Fibroblast of skin of scalp (primary cell): ENCODE data around the gene ACTN2. TPM values are rescaled to one million over a fixed set of nuclear protein-coding genes. Genes with fewer than 3 reads are reported as not detected.
"Not testable (repeated sequence)": the region's sequence is repeated elsewhere in the genome, so short reads cannot be mapped to it uniquely, and the experiment has no call there.

Experiments
- DNase-seq: peaks from one replicate; pipeline ENCODE4 v3.0.0-alpha.2; 2013
- polyA plus RNA-seq, 2 experiments: library from polyadenylated mRNA; unstranded; fragments of 120-200 nt; gene quantifications; one replicate each; pipeline ENCODE4 v1.2.1, GENCODE V29; 2013; ENCODE audit not compliant: insufficient read length in 2 of 2

Gene ACTN2
- polyA plus RNA-seq (2013, experiment 1 of 2; ENCODE audit: insufficient read length) = 7.5 TPM
- 38.7 TPM for polyA plus RNA-seq (2013, experiment 2 of 2; ENCODE audit: insufficient read length)

DNA sequence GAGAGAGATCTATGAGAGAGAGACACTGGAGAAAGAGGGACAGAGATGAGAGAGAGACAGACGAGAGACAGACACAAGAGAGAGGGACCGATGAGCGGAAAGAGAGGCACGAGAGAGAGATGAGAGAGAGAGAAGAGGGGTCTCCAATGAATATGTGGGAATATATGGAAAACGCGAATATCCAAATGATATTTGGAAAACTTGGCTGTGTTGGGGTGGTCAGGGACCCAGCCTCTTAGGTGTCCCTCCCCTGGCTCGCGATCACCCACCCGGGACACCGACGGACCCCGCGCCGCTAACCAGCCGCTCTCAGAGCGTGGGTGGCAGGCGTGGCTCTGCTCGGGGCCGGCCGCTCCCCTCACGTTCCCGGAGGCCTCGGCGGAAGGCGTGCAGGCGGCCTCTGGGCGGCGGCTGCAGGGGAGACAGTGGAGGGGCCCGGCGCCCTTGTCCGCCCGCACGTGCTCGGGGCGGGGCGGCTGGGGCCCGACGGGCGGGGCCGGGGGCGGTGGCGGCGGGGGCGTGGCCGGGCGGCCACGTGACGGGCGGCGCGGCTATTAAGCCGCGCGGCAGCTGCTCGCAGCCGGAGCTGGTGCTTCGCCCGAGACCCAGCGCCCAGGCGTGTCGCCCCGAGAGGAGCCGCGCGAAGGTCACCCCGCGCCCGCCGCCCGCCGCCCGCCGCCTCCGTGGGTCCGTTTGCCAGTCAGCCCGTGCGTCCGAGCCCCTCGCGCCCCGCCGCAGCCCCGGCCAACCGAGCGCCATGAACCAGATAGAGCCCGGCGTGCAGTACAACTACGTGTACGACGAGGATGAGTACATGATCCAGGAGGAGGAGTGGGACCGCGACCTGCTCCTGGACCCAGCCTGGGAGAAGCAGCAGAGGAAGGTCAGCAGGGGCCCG, at the start of gene ACTN2:
Gene ACTN2, plus strand, starts transcription at position 583 of the 898 bp plus-strand sequence. Its CDS starts 175 bp downstream, at position 758.
- DNase-seq = peak; percentile 38

DNA sequence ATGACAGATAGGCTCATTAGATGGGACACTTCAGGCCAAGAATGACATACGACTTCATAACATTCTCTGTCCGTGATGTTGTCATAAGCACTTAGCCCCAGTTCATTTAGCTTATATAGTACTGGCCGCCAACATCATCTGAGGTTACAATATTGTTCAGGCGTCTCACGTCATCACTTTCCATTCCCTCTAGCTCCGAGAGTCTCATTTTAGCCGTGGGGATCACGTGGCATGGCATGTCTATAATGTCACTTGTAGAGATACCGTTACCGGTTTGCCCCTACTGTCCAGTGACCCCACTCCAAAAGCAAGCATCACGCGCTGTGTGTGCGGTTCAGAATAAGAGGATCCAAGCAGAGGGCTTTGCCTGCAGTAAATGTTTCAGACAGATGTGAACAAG, 47.4 kb upstream of the ACTN2 start:
- no peak for DNase-seq

DNA sequence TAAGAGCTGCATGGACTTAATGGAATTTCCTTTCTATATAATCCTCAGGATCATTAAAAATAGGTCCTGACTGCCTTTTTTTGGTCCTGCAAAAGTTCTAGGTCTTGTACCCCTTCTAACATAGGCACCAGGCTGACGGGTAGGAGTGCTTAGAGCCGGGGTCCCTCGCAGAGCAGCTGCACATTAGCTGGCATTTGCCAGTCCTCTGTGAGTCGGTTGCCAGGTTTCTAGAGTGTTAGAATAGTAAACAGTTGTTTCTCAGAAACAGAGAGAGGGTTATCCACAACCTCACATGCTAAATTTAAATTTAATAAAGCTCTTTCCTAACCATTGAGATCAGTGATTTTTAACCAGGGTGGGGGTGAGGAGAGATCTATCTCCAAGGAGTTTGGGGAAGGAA, 46.6 kb upstream of the ACTN2 start:
- DNase-seq = no peak

DNA sequence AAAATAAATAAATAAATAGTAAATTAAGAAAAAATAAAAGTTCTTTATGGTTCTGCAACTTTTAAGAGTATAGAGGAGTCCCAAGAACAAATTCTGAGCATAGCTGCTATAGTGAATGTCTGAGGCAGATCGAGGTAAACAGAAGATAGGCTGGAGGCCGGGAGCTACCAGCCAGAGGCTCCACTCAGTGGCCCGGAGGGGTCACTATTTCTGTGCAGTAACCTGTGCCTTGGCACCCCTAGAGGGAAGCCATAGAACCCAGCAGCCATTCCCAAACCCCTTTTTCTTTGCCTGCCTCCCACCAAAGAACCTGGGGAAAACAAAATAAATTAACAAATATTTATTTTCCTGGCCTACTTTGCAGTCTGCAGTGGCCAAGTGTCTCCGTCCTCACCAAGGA, 43.5 kb upstream of the ACTN2 start:
- no peak for DNase-seq

DNA sequence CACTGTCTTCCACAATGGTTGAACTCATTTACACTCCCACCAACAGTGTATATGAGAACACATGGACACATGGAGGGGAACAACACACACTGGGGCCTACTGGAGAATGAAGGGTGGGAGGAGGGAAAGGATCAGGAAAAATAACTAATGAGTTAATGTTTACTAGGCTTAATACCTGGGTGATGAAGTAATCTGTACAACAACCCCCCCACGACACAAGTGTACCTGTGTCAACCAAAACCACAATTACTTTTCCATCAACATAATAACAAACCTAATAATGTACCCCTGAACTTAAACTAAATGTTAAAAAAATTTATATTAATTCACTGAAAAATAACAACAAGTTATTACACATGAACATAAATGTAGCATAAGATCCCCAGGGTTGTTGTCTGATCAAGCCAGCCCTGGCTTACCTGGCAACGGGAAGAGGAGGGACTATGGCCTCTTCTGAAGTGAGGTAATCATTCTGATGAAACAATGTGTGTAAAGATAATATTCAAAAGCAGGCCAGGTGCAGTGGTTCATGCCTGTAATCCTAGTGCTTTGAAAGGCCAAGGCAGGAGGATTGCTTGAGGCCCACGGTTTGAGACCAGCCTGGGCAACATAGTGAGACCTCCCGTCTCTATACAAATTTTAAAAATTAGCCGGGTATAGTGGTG, 41.2 kb upstream of the ACTN2 start:
- no peak for DNase-seq

DNA sequence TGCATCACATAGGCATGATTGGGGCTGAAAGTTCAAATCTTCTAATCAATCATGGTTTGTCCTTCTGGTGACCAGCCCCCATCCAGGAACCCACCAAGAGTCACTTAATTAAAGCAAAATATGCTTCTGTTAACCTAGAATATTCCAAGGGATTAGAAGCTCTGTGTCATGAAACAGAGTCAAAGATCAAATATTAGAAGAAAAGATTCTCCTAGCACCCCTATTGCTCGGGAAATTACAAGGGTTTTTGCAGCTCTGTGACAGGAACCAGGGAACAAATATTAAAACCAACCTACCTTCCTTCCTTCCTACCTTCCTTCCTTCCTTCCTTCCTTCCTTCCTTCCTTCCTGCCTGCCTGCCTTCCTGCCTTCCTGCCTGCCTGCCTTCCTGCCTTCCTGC, 31.8 kb upstream of the ACTN2 start:
- DNase-seq = no peak

DNA sequence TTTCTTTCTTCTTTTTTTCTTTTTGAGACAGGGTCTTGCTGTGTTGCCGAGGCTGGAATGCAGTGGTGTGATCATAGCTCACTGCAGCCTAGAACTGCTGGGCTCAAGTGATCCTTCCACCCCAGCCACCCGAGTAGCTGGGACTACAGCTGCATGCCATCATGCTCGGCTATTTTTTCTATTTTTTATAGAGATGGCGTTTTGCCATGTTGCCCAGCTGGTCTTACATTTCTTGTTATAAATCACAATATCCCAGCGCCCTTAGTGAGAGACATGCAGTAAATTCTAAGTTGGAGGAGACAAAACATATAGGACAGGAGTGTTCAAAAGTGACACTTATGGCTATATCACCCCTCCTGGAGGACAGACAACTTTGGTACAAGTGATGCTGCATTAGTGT, 31.3 kb upstream of the ACTN2 start:
- DNase-seq = no peak

DNA sequence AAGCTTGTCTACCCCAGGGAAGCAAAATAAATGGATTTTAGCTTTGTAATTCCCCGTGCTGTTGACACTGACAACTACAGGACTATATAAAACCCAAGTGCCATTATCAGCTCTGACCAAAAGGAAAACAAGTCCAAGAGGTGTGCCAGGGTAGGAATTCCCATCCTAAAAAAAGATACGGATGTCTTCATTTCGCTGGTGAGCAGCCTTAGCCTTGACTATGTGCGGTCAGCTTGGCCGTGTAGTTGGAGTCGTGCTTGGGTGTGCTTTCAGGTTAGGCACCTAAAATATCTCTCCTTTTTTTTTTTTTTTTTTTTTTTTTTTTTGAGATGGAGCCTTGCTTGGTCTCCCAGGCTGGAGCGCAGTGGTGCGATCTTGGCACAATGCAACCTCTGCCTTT, 28.9 kb upstream of the ACTN2 start:
- DNase-seq = no peak

DNA sequence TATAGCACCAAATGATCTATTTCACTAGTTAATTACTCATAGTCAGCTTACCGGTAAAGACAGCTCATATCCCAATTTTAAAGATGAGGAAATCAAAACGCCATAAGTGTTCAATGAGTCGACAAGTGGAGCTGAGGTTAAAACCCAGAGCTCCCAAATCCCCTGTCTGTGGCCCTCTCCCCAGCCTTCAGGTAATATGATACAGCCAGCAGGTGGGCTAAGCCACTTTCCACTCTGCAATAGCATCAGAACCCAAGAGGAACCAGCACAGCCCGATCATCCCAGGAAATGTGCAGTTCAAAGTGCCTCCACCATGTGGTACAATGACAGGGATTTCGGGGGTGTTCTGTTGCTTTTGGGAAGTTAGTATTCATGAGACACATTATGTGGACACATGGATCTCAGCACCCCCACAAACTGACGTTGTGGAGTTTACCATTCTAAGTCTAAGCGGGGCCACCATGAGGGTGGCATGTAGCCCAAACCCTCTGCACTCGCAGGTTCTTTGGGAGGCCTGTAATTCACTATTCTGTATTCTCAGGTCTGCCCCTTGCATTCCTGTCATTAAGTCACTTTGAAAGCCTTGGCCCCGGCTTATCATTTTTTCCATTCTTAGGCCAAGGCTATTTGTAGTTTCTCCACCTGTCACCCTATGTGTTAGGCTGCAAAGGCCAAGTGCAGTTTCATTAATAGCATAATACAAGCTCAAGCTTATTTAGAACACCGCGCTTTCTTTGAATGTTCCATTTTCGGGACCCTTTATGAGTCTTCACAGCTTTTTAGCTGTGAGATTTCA, 26.3 kb upstream of the ACTN2 start:
- DNase-seq = no peak

DNA sequence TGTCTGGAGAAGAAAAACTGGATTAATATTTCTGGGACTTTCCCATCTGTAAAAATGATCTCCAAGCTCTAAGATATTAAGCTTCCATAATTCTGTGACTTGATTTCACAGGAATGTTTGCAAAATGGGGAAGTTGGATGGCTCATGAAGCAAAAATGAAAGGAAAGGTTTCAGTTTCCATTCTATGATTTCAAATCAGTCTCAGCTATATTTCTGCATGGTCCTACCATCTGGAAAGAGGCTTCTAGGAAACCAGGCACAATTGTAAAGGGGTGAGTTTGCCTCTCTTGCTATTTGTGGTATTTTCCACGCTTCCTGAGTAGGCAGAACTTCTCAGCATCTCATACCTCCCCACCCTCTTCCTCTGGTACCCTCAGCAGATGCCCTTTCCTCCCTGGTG, 22.4 kb upstream of the ACTN2 start:
- DNase-seq = no peak

DNA sequence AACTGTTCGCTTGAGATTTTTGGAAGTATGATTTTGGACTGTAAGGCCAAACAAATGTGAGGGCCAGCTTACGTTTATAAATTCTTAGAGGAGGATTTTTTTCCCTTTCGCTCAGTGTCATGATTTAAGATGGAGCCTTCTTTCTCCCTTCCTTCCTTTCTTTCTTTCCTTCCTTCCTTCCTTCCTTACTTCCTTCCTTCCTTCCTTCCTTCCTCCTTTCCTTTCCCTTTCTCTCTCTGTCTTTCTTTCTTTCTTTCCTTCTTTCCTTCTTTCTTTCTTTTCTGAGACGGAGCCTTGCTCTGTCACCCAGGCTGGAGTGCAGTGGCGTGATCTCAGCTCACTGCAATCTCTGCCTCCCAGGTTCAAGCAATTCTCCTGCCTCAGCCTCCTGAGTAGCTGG, 17.4 kb upstream of the ACTN2 start:
- DNase-seq = not testable (repeated sequence)

DNA sequence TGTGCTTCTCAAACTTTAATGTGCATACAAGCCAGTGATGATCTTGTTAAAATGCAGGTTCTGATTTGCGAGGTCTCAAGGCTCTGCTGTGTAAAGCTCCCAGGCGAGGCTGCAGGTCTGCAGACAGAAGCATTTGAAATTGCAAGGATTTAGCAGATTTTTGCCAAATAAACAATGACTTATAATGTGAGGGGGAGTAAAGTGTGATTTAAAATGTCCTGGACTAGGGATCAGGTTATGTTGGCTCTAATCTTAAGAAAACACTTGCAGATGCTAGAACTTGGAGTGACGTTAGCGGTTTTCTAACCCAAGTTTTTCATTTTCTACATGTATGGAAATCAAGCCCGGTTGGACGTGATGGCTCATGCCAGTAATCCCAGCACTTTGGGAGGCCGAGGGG, 16.2 kb upstream of the ACTN2 start:
- DNase-seq = no peak

DNA sequence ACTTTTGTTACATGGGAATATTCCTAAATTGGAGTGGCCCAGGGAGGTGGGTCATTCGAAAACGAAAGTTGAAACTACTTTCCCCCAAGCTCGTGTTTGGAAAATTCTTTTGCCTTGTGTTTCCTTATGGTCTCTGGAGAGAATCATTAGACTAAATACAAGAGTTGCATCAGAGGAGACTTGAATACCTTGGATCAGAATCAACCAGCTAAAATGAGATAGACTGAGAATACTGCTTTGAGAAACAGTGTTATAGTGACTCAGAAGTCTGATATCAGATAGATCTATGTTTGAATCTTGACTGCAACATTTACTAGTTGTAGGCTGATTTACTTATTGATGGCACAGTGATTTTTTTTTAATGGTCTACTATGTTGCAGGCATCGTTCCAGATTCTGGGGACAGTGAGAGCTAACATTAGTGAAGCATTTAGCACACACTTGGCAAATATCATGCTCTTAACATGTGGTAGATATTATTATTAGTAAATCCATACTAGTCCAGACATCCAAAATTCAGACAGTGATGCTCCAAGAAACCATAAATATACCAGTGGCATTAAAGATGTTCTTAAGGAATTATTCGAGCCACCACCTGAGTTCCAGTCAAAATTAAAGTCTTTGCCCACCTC, 12.9 kb upstream of the ACTN2 start:
- DNase-seq = peak; percentile 34

DNA sequence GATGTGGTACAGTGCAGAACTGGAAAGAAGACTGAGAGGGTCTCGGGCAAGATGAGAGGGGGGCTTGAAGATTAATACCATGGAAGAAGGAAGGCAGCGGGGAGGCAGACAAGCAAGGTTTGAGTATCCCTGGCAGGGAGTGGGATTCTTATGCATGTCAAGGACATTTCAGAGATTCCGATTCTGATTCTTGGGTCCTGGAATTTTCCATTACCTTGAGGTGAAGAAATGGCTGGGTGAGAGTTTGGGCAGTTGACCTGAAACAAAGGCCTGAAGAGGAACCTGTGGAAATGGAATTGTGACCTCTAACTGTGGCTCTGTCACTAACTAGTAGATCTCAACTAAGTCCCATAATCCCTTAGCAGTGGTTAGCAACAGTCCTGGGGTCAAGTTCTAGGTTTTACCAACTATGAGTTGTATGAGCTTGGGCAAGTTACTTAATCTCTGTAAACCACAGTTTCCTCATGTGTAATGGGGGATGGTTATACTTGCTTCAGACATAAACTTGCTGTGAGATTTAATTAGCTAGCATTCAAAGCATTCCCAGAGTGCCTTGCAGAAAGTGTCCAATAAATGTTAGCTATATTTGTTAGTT, 8.6 kb upstream of the ACTN2 start:
- no peak for DNase-seq

DNA sequence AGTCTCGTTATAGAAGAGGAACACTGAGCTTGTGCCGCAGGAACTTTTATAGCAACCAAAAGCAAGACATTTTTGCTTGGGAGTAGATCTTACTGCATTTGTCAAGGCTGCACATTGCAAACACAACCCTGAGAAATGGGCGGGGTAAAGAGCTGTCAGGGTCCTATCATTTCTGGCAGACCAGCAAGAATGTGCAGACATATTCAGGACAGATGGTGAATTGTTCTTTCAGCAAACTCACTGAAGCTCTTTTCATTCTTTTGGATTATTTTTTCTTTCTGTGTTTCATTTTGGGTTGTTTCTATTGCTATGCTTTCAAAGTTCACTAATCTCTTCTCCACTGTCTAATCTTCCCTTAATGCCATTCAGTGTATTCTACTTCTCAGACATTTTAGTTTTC, 5.1 kb upstream of the ACTN2 start:
- no peak for DNase-seq

DNA sequence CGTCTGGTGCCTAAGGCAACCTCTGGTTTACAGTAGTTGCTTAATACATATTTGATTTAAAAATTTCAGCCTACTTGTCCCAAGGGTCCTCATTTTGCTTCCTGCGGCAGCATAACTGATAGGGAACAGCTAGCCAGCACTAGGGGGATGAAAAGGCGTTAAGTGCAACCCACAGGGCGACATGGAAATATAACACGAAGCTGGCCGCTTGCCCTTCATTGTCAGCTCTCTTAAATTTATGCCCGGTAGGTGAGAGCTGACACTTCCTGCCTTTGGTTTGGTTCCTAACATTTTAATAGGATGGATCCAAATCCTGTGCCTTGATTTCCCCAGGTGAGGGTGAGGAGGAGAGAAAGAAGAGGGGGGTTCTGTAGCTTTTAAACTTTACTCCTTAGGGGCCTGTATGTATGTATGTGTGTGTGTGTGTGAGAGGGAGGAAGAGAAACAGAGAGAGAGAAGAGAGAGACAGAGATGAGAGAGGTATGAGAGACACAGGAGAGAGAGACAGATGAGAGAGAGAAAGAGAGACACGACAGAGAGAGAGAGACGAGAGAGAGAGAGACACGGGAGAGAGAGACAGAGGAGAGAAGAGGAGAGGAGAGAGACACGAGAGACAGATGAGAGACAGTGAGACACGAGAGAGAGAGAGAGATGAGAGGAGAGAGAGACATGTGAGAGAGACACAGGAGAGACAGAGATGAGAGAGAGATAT, 938 bp upstream of the ACTN2 start:
- DNase-seq = no peak

DNA sequence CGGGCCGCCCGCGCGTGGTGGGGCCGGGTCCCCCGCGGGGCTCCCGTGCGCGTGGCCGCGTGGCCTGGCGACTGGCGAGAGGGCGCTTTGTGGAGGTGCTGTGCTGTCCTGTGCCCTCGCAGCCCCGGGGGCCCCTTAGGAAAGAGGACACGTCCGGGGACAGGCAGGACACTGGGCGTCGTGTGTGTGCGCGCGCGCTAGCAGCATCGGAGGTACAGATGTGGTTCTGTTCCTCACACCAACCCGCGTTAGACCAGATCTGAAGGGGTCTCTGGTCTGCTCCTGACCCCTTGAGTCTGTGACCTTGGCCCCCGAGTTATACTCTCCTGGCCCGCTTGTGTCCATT, 489 bp downstream of the ACTN2 start:
- DNase-seq = no peak

DNA sequence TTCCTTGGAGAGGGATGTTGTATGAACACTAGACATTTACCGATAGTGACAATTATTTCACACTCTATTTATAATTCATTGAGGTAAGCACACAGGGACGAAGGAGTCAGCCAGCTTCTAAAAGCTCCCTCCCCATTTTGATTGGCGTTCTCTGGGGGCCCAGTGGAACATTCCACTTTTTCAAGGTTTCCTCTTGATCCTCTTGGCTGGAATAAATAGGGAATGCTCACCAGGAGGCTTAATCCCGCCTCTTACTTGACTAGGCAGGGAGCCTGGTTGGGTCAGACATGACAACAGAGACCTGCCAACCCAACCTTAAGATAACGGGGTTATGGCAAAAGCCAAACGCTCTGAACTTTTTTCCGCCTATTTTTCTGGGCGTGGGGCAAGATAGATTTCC, 974 bp downstream of the ACTN2 start:
- no peak for DNase-seq

DNA sequence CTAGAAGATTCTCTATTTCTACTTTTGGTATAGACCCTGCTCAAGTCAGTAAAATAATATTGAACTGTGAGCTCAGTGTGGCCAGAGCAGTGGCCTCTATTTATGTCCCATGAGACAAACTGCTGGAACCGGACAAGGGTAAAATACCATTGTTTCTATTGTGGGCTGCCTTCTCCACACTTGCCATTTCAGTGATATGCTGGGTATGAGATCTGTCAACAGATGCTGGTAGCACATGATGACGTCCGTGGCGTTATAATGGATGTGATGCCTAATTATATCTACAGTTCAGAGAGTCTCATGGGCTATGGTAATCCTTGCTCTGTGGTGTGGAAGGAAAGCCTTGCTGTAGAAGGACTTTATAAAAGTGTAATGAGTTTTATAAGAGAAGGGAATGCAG, 2.4 kb downstream of the ACTN2 start:
- DNase-seq = no peak

DNA sequence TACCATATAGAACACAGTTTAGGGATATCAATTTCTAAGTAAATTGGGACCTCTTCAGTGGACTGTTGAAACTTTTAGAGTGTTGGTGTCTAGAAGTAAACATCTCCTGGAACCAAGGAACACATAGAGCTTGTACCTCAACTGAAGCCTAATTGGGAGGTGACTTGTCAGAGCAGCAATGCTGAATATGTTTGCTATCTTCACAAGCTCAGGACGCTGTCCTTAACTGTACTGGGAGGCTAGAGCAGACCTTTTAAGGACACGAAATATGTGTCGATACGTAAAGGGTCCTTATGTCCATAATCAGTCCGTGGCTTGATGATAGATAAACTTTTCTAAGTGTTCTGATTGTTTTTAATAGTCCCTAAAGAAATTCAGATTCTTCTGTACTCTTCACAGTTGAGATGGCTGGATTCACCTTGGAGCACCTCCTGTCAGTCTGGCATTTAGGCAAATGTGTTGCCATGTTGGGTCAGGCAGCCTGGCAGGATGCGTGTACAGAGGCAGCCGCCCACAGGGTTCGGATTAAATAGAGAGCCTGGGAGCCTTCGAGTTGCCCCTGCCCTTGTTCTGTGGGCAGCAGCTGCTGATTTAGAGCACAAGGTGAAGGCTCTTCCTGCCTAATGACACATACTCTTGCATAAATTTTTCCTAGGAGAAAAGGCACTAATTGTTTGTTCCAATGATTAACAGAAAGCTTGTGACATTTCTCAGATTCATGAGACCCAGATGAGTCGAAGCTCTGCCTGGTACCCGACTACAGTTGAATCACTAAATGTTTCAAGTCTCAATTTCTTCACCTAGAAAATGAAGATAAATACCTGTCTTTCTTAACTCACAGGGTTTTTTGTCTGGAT, 3.6 kb downstream of the ACTN2 start:
- no peak for DNase-seq

DNA sequence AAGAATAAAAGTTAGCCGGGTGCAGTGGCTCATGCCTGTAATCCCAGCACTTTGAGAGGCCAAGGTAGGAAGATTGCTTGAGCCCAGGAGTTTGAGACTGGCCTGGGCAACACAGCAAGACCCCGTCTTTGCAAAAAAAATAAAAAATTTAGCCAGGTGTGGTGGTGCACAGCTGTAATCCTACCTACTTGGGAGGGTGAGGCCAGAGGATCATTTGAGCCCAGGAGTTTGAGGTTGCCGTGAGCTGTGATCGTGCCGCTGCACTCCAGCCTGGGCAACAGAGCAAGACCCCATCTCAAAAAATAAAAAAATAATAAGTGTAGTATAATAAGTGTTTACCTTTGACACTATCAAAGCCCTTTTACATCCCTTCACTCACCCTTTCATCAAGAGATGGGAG, 5.0 kb downstream of the ACTN2 start:
- DNase-seq = no peak
